GM12864 (cell line): ENCODE data around the gene ENTHD1.

ENCODE experiments used
- DNase-seq: peaks from one replicate; pipeline ENCODE4 v3.0.0-alpha.2; 2011; ENCODE audit warnings: low read depth
- H3K4me3 ChIP-seq: 2 replicates; pipeline ENCODE4 v1.5.1; 2011; ENCODE audit warnings: mild to moderate bottlenecking, low read depth, low read length, control low read depth
- CTCF ChIP-seq: IDR thresholded peaks from 2 replicates; pipeline ENCODE4 v1.5.1; 2011; ENCODE audit warnings: low read depth, mild to moderate bottlenecking, moderate library complexity, low read length, control low read depth, inconsistent platforms; ENCODE audit errors: missing control alignments

ENTHD1 gene

GRCh38 chr22:39723899-39724351, 169.6 kb downstream of the ENTHD1 start:
- DNase-seq: no peak
- no peak overlapping the region for H3K4me3 ChIP-seq
- TF ChIP-seq CTCF: no peak

GRCh38 chr22:39723463-39723862, 170.1 kb downstream of the ENTHD1 start:
- no peak overlapping the region for H3K4me3 ChIP-seq
- DNase-seq: no peak
- no peak for TF ChIP-seq CTCF

GRCh38 chr22:39722501-39722900, 171.1 kb downstream of the ENTHD1 start:
- no peak for TF ChIP-seq CTCF
- no peak for DNase-seq

GRCh38 chr22:39722032-39722325, 171.6 kb downstream of the ENTHD1 start:
- H3K4me3 ChIP-seq: no peak overlapping the region
- TF ChIP-seq CTCF: no peak
- DNase-seq: no peak

More at GRCh38 chr22:39722501-39722900, 171.1 kb downstream of the ENTHD1 start:
- no peak overlapping the region for H3K4me3 ChIP-seq

- DNase-seq: no peak
- H3K4me3 ChIP-seq: no peak overlapping the region
- no peak for TF ChIP-seq CTCF
Measured at GRCh38 chr22:39721206-39722031, 172.1 kb downstream of the ENTHD1 start.

- H3K4me3 ChIP-seq: no peak overlapping the region
- DNase-seq: no peak
- TF ChIP-seq CTCF: no peak
Measured at GRCh38 chr22:39719559-39720450, 173.8 kb downstream of the ENTHD1 start.
